HepG2 (cell line): ENCODE measurements around the gene STARD13. TPM values are rescaled to one million over a fixed set of nuclear protein-coding genes. Genes with fewer than 3 reads are reported as not detected.
A peak's percentile ranks its signal among the peaks of the same experiment; 100 is the strongest.

Experiments used
- CBFB ChIP-seq: sonication (generic); formaldehyde crosslinking; IDR thresholded peaks from 2 replicates; pipeline ENCODE4 v1.4.0; 2020; ENCODE audit warnings: missing genetic modification reagents
- DNMT3B ChIP-seq: conservative IDR thresholded peaks from 2 replicates; pipeline ENCODE4 v1.6.1; 2016; ENCODE audit warnings: missing biosample characterization, control low read depth
- KDM5B ChIP-seq: sonication (generic); formaldehyde crosslinking; IDR thresholded peaks from 2 replicates; pipeline ENCODE4 v1.4.0; 2020; ENCODE audit warnings: missing genetic modification reagents, mild to moderate bottlenecking, borderline replicate concordance
- NFYB ChIP-seq: sonication (generic); formaldehyde crosslinking; IDR thresholded peaks from 2 replicates; pipeline ENCODE4 v1.4.0; 2020; ENCODE audit warnings: missing genetic modification reagents
- RAD51 ChIP-seq: fragments of 450-650 bp; IDR thresholded peaks from 2 replicates; pipeline ENCODE4 v1.6.1; 2016; ENCODE audit warnings: borderline replicate concordance
- RFXAP ChIP-seq: sonication (generic); formaldehyde crosslinking; IDR thresholded peaks from 2 replicates; pipeline ENCODE4 v1.4.0; 2020; ENCODE audit warnings: missing genetic modification reagents, borderline replicate concordance
- SRF ChIP-seq: IDR thresholded peaks from 2 replicates; pipeline ENCODE4 v1.6.1; 2011; ENCODE audit warnings: mild to moderate bottlenecking, low read depth, low read length, moderate library complexity
- SRSF4 ChIP-seq: fragments of 200-400 bp; formaldehyde crosslinking; IDR thresholded peaks from one replicate; pipeline ENCODE4 v1.6.1; 2018; ENCODE audit warnings: mild to moderate bottlenecking, low read depth, low read length, moderate library complexity; ENCODE audit not compliant: poor library complexity, severe bottlenecking
- SSRP1 ChIP-seq: IDR thresholded peaks from 2 replicates; pipeline ENCODE4 v1.6.1; 2016; ENCODE audit warnings: control low read depth
- ZFP90 ChIP-seq: sonication (generic); formaldehyde crosslinking; IDR thresholded peaks from 2 replicates; pipeline ENCODE4 v1.8.0; 2022; ENCODE audit warnings: missing genetic modification reagents, mild to moderate bottlenecking, inconsistent platforms, borderline replicate concordance
- ZNF12 ChIP-seq: sonication (generic); formaldehyde crosslinking; IDR thresholded peaks from 2 replicates; pipeline ENCODE4 v1.5.0; 2020; ENCODE audit warnings: missing genetic modification reagents
- ZNF136 ChIP-seq: sonication (generic); formaldehyde crosslinking; IDR thresholded peaks from 2 replicates; pipeline ENCODE4 v1.8.1; 2022; ENCODE audit warnings: low read depth, mild to moderate bottlenecking, moderate library complexity, missing genetic modification reagents
- ZNF296 ChIP-seq: sonication (generic); formaldehyde crosslinking; conservative IDR thresholded peaks from 2 replicates; pipeline ENCODE4 v1.5.0; 2020; ENCODE audit warnings: mild to moderate bottlenecking, missing genetic modification reagents
- ZNF34 ChIP-seq: sonication (generic); formaldehyde crosslinking; IDR thresholded peaks from 2 replicates; pipeline ENCODE4 v1.4.0; 2020; ENCODE audit warnings: mild to moderate bottlenecking, missing genetic modification reagents, borderline replicate concordance
- ZNF451 ChIP-seq: sonication (generic); formaldehyde crosslinking; IDR thresholded peaks from 2 replicates; pipeline ENCODE4 v1.5.0; 2020; ENCODE audit warnings: mild to moderate bottlenecking, missing genetic modification reagents
- ZNF605 ChIP-seq: sonication (generic); formaldehyde crosslinking; IDR thresholded peaks from 2 replicates; pipeline ENCODE4 v1.8.0; 2022; ENCODE audit warnings: mild to moderate bottlenecking, missing genetic modification reagents
- ZNF616 ChIP-seq: sonication (generic); formaldehyde crosslinking; IDR thresholded peaks from 2 replicates; pipeline ENCODE4 v1.5.0; 2020; ENCODE audit warnings: low read depth, mild to moderate bottlenecking, missing genetic modification reagents
- ZNF644 ChIP-seq: IDR thresholded peaks from 2 replicates; pipeline ENCODE4 v1.6.1; 2016; ENCODE audit warnings: low read depth
- polyA plus RNA-seq, 8 experiments: library from polyadenylated mRNA; depleted of rRNA in 3 of 8; stranded (reverse) in 7 of 8; unstranded in 1 of 8; fragments of >200 nt; fragmentation: Illumina TruSeq in 4 of 8; extraction: Trizol in 4 of 8; gene quantifications; 2 replicates each; pipeline versions ENCODE4 v1.2.1 to v1.2.3, GENCODE V29; 2011 to 2016; ENCODE audit warnings: low read depth in 4 of 8, missing spikeins in 1 of 8, mixed read lengths in 1 of 8; ENCODE audit not compliant: insufficient read depth in 1 of 8
- total RNA-seq, 5 experiments: library from RNA; depleted of rRNA; stranded (reverse); fragments of >200 nt; fragmentation: Illumina TruSeq; extraction: Trizol; gene quantifications; 2 replicates each; pipeline ENCODE4 v1.2.3, GENCODE V29; 2016; ENCODE audit warnings: low read depth in 1 of 5
- TF ChIP-seq, protein P1 (sequence below): sonication (generic); formaldehyde crosslinking; IDR thresholded peaks from 2 replicates; pipeline ENCODE4 v1.4.0; 2020; ENCODE audit warnings: missing genetic modification reagents, borderline replicate concordance
- TF ChIP-seq, protein P2 (sequence below): sonication (generic); formaldehyde crosslinking; IDR thresholded peaks from 2 replicates; pipeline ENCODE4 v1.5.1; 2020; ENCODE audit warnings: missing genetic modification reagents, mild to moderate bottlenecking, borderline replicate concordance
- TF ChIP-seq, protein P3 (sequence below): sonication (generic); formaldehyde crosslinking; IDR thresholded peaks from 2 replicates; pipeline ENCODE4 v1.4.0; 2020; ENCODE audit warnings: mild to moderate bottlenecking, missing genetic modification reagents, borderline replicate concordance
- TF ChIP-seq, protein P4 (sequence below): IDR thresholded peaks from 2 replicates; pipeline ENCODE4 v1.6.1; 2016; ENCODE audit warnings: low read depth

Gene STARD13
- total and polyA plus RNA-seq, 2 of the 13 experiments (the other 11 are each of a cell fraction or from before 2014, with no cell fraction given), result 12.8 to 14.3 TPM

DNA sequence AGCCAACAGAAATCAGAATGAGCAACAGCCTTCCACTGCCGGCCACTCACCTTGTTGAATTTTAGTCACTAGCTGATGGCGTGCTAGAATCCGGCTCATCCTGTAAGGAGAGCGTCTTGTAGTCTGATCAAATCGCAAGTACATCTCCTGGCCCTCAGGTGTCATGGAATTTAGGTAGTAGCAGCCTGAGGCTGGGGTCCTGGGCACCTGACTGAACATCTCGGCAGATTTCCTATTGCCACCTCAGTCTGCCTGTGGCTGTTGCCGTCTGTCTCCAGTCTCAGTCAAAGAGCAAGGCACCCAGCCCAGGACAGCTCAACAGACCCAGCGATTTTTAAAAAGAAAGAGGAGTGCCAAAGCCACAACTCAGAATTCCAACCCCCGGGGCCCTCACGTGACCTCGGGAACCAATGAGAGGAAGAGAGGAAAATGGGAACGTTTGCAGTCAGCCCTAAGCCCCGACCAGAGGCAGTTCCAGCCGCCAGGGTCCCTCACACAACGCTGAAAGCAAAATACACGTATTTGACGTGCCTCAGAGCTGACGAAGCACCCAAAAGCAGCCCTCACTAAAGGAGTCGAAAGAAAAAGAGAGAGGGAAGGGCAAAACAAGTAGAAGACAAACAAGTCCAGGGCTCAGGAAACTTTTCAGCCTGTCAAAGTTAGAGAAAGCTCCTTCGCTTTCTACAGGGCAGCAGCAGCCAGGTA is at the start of gene STARD13 (continued):
- TF ChIP-seq ZNF136 (no peak), DNMT3B (CRISPR knock-in tag) (no peak), ZNF451 (CRISPR knock-in tag) (no peak), ZFP90 (CRISPR knock-in tag) (0 out of 2 replicates have a peak, but pooled peaks have one; percentile 25), KDM5B (CRISPR knock-in tag) (peak; percentile 41; the same call in 1 of the 2 replicates), ZNF296 (CRISPR knock-in tag) (no peak), SRF (no peak), ZNF34 (CRISPR knock-in tag) (no peak), CBFB (CRISPR knock-in tag) (no peak), RAD51 (peak; percentile 87), ZNF605 (CRISPR knock-in tag) (peak; percentile 49; the same call in 1 of the 2 replicates), NFYB (CRISPR knock-in tag) (peak; percentile 86), SRSF4 (no peak), RFXAP (CRISPR knock-in tag) (no peak), ZNF644 (CRISPR knock-in tag) (no peak), ZNF616 (CRISPR knock-in tag) (no peak), ZNF12 (CRISPR knock-in tag) (0 out of 2 replicates have a peak, but pooled peaks have one; percentile 25), SSRP1 (no peak)
- TF ChIP-seq, protein P1, sequence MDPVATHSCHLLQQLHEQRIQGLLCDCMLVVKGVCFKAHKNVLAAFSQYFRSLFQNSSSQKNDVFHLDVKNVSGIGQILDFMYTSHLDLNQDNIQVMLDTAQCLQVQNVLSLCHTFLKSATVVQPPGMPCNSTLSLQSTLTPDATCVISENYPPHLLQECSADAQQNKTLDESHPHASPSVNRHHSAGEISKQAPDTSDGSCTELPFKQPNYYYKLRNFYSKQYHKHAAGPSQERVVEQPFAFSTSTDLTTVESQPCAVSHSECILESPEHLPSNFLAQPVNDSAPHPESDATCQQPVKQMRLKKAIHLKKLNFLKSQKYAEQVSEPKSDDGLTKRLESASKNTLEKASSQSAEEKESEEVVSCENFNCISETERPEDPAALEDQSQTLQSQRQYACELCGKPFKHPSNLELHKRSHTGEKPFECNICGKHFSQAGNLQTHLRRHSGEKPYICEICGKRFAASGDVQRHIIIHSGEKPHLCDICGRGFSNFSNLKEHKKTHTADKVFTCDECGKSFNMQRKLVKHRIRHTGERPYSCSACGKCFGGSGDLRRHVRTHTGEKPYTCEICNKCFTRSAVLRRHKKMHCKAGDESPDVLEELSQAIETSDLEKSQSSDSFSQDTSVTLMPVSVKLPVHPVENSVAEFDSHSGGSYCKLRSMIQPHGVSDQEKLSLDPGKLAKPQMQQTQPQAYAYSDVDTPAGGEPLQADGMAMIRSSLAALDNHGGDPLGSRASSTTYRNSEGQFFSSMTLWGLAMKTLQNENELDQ (CRISPR knock-in tag), result peak; percentile 56; the same call in 1 of the 2 replicates
- TF ChIP-seq, protein P2, sequence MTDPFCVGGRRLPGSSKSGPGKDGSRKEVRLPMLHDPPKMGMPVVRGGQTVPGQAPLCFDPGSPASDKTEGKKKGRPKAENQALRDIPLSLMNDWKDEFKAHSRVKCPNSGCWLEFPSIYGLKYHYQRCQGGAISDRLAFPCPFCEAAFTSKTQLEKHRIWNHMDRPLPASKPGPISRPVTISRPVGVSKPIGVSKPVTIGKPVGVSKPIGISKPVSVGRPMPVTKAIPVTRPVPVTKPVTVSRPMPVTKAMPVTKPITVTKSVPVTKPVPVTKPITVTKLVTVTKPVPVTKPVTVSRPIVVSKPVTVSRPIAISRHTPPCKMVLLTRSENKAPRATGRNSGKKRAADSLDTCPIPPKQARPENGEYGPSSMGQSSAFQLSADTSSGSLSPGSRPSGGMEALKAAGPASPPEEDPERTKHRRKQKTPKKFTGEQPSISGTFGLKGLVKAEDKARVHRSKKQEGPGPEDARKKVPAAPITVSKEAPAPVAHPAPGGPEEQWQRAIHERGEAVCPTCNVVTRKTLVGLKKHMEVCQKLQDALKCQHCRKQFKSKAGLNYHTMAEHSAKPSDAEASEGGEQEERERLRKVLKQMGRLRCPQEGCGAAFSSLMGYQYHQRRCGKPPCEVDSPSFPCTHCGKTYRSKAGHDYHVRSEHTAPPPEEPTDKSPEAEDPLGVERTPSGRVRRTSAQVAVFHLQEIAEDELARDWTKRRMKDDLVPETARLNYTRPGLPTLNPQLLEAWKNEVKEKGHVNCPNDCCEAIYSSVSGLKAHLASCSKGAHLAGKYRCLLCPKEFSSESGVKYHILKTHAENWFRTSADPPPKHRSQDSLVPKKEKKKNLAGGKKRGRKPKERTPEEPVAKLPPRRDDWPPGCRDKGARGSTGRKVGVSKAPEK, result no peak
- TF ChIP-seq, protein P3, sequence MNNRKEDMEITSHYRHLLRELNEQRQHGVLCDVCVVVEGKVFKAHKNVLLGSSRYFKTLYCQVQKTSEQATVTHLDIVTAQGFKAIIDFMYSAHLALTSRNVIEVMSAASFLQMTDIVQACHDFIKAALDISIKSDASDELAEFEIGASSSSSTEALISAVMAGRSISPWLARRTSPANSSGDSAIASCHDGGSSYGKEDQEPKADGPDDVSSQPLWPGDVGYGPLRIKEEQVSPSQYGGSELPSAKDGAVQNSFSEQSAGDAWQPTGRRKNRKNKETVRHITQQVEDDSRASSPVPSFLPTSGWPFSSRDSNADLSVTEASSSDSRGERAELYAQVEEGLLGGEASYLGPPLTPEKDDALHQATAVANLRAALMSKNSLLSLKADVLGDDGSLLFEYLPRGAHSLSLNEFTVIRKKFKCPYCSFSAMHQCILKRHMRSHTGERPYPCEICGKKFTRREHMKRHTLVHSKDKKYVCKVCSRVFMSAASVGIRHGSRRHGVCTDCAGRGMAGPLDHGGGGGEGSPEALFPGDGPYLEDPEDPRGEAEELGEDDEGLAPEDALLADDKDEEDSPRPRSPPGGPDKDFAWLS (CRISPR knock-in tag), result no peak
- TF ChIP-seq, protein P4, sequence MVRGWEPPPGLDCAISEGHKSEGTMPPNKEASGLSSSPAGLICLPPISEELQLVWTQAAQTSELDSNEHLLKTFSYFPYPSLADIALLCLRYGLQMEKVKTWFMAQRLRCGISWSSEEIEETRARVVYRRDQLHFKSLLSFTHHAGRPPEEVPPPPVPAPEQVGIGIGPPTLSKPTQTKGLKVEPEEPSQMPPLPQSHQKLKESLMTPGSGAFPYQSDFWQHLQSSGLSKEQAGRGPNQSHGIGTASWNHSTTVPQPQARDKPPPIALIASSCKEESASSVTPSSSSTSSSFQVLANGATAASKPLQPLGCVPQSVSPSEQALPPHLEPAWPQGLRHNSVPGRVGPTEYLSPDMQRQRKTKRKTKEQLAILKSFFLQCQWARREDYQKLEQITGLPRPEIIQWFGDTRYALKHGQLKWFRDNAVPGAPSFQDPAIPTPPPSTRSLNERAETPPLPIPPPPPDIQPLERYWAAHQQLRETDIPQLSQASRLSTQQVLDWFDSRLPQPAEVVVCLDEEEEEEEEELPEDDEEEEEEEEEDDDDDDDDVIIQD (CRISPR knock-in tag), result peak; percentile 96
